A549 (cell line): Measurements from ENCODE around the gene NECTIN1. TPM values are rescaled to one million over a fixed set of nuclear protein-coding genes. Genes with fewer than 3 reads are reported as not detected.

Experiments used
- ATAC-seq, 2 experiments: fragments of 200-7000 bp in 1 of 2; fragments of >200 bp in 1 of 2; cut with Nextera tagmentation in 1 of 2; cut with Tn5 transposase in 1 of 2; 3 replicates each; pipeline versions ENCODE4 v1.8.0 to v1.9.1; 2018 to 2020; ENCODE audit warnings: mild to moderate bottlenecking in 1 of 2, moderate library complexity in 1 of 2
- CTCF ChIA-PET: fragments of 300-600 bp; sonication (Branson Sonifier 250); formaldehyde crosslinking; extraction: SDS; loops from one replicate; lab custom pipeline; 2021; ENCODE audit warnings: antibody characterized with exemption, inconsistent platforms; lab: Yijun Ruan, JAX
- POLR2A ChIA-PET: fragments of 350-600 bp; formaldehyde crosslinking; extraction: SDS; loops from one replicate; lab custom pipeline; 2021; ENCODE audit warnings: antibody characterized with exemption, inconsistent platforms; lab: Yijun Ruan, JAX
- DNase-seq, 2 experiments: peaks; one replicate each; pipeline versions ENCODE4 v3.0.0 to v3.0.0-alpha.2; 2011 to 2016; ENCODE audit warnings: low read depth in 1 of 2, low spot score in 1 of 2
- FAIRE-seq: peaks from 2 replicates; lab custom pipeline; 2011; peaks lifted over from hg19 to GRCh38; lab: Jason Lieb, UNC
- H3K27ac ChIP-seq, 2 experiments: fragments of >200 bp; sonication (Bioruptor Twin); formaldehyde crosslinking; 3 replicates each; pipeline ENCODE4 v1.5.1; 2016 to 2017
- H3K4me1 ChIP-seq: fragments of >200 bp; sonication (Bioruptor Twin); formaldehyde crosslinking; 3 replicates; pipeline ENCODE4 v1.6.1; 2016
- H3K4me2 ChIP-seq: fragments of >200 bp; sonication (Bioruptor Twin); formaldehyde crosslinking; 3 replicates; pipeline ENCODE4 v1.6.1; 2016
- H3K4me3 ChIP-seq: fragments of >200 bp; sonication (Bioruptor Twin); formaldehyde crosslinking; 3 replicates; pipeline ENCODE4 v1.5.1; 2016
- H3K9me3 ChIP-seq: fragments of >200 bp; sonication (Bioruptor Twin); formaldehyde crosslinking; 3 replicates; pipeline ENCODE4 v1.6.1; 2016
- CBX8 ChIP-seq: fragments of 200-600 bp; sonication (generic); IDR thresholded peaks from 2 replicates; pipeline ENCODE4 v1.6.1; 2016
- CHD2 ChIP-seq: fragments of 150-350 bp; IDR thresholded peaks from 2 replicates; pipeline ENCODE4 v1.6.1; 2014; ENCODE audit warnings: low read length; ENCODE audit not compliant: partially characterized antibody
- CHD4 ChIP-seq: fragments of 200-600 bp; sonication (generic); IDR thresholded peaks from 2 replicates; pipeline ENCODE4 v1.6.1; 2016; ENCODE audit warnings: antibody characterized with exemption, mild to moderate bottlenecking, borderline replicate concordance
- EHF ChIP-seq: fragments of 250-450 bp; sonication (Bioruptor Pico); IDR thresholded peaks from 2 replicates; pipeline ENCODE4 v1.5.0; 2020; ENCODE audit warnings: mild to moderate bottlenecking
- FOSL2 ChIP-seq, 2 experiments: fragments of 450-650 bp in 1 of 2; fragments of >200 bp in 1 of 2; sonication (Bioruptor Twin) in 1 of 2; formaldehyde crosslinking; IDR thresholded peaks; 2 replicates each; pipeline versions ENCODE4 v1.5.0 to v1.6.1; 2016 to 2020; ENCODE audit warnings: mild to moderate bottlenecking in 1 of 2, moderate library complexity in 1 of 2
- FOXS1 ChIP-seq: fragments of 250-450 bp; sonication (Bioruptor Pico); IDR thresholded peaks from 2 replicates; pipeline ENCODE4 v1.5.0; 2020; ENCODE audit warnings: mild to moderate bottlenecking, moderate library complexity
- GATA3 ChIP-seq: IDR thresholded peaks from 2 replicates; pipeline ENCODE4 v1.6.1; 2012; ENCODE audit warnings: borderline replicate concordance
- HDAC2 ChIP-seq: fragments of 200-600 bp; sonication (generic); IDR thresholded peaks from 2 replicates; pipeline ENCODE4 v1.6.1; 2016
- HEYL ChIP-seq: fragments of 250-450 bp; sonication (Bioruptor Pico); IDR thresholded peaks from 2 replicates; pipeline ENCODE4 v1.8.0; 2021; ENCODE audit warnings: mild to moderate bottlenecking, moderate library complexity
- HOXB13 ChIP-seq: fragments of 250-450 bp; sonication (Bioruptor Pico); IDR thresholded peaks from 2 replicates; pipeline ENCODE4 v1.5.0; 2020; ENCODE audit warnings: low read depth, mild to moderate bottlenecking, moderate library complexity
- HOXB5 ChIP-seq: fragments of 250-450 bp; sonication (Bioruptor Pico); IDR thresholded peaks from 2 replicates; pipeline ENCODE4 v1.5.0; 2020; ENCODE audit warnings: mild to moderate bottlenecking, moderate library complexity
- JUN ChIP-seq, 2 experiments: fragments of >200 bp; sonication (Bioruptor Twin); formaldehyde crosslinking; IDR thresholded peaks; 2 replicates in 1 of 2; 3 replicates in 1 of 2; pipeline ENCODE4 v1.6.1; 2016 to 2017
- KDM1A ChIP-seq: fragments of 200-600 bp; sonication (generic); IDR thresholded peaks from 2 replicates; pipeline ENCODE4 v1.6.1; 2016; ENCODE audit warnings: low read depth, mild to moderate bottlenecking
- NPAS2 ChIP-seq: fragments of 250-450 bp; sonication (Bioruptor Pico); IDR thresholded peaks from 2 replicates; pipeline ENCODE4 v1.8.0; 2022; ENCODE audit warnings: mild to moderate bottlenecking, moderate library complexity, borderline replicate concordance
- PHF8 ChIP-seq: fragments of 200-600 bp; sonication (generic); IDR thresholded peaks from 2 replicates; pipeline ENCODE4 v1.6.1; 2016; ENCODE audit warnings: low read depth, mild to moderate bottlenecking, antibody characterized with exemption, moderate library complexity, borderline replicate concordance
- POLR2A ChIP-seq: IDR thresholded peaks from 2 replicates; pipeline ENCODE4 v1.6.1; 2012; ENCODE audit warnings: mild to moderate bottlenecking, low read length
- RAD21 ChIP-seq, 2 experiments: fragments of >200 bp in 1 of 2; sonication (Bioruptor Twin) in 1 of 2; formaldehyde crosslinking in 1 of 2; IDR thresholded peaks in 1 of 2; conservative IDR thresholded peaks in 1 of 2; 2 replicates in 1 of 2; 3 replicates in 1 of 2; pipeline ENCODE4 v1.6.1; 2012 to 2018; ENCODE audit warnings: inconsistent platforms in 1 of 2
- RCOR1 ChIP-seq: fragments of 150-350 bp; IDR thresholded peaks from 2 replicates; pipeline ENCODE4 v1.6.1; 2014; ENCODE audit warnings: antibody characterized with exemption, low read length, low read depth
- RFX5 ChIP-seq: fragments of 450-650 bp; IDR thresholded peaks from 2 replicates; pipeline ENCODE4 v1.7.1; 2014; ENCODE audit warnings: antibody characterized with exemption, mild to moderate bottlenecking, moderate library complexity
- ZC3H11A ChIP-seq: fragments of 450-650 bp; IDR thresholded peaks from 2 replicates; pipeline ENCODE4 v1.6.1; 2014; ENCODE audit warnings: antibody characterized with exemption, mild to moderate bottlenecking
- WGBS: methylation state at CpG from one replicate; pipeline ENCODE4 v1.1.6; 2017; ENCODE audit errors: missing lambda C conversion rate; 5-methylcytosine and 5-hydroxymethylcytosine counted together
- polyA plus RNA-seq, 4 experiments: library from polyadenylated mRNA; depleted of rRNA in 3 of 4; stranded (reverse); fragments of >200 nt; fragmentation: RNase III in 1 of 4; extraction: RNeasy Plus Mini Kit Qiagen cat#74134 plus additional on column Dnase treatment in 1 of 4; gene quantifications; 2 replicates in 3 of 4; 3 replicates in 1 of 4; pipeline ENCODE4 v1.2.3, GENCODE V29; 2011 to 2017
- TF ChIP-seq, protein P1 (sequence below): IDR thresholded peaks from 2 replicates; pipeline ENCODE4 v1.6.1; 2012; ENCODE audit warnings: low read depth, borderline replicate concordance
- TF ChIP-seq, protein P2 (sequence below): IDR thresholded peaks from 2 replicates; pipeline ENCODE4 v1.6.1; 2012
- TF ChIP-seq, protein P3 (sequence below): IDR thresholded peaks from 2 replicates; pipeline ENCODE4 v1.6.1; 2012
- TF ChIP-seq, protein P4 (sequence below): fragments of 250-450 bp; sonication (Bioruptor Pico); IDR thresholded peaks from 2 replicates; pipeline ENCODE4 v1.5.0; 2021; ENCODE audit warnings: mild to moderate bottlenecking, moderate library complexity, borderline replicate concordance
- TF ChIP-seq, protein P5 (sequence below): fragments of 450-650 bp; IDR thresholded peaks from 2 replicates; pipeline ENCODE4 v1.6.1; 2014; ENCODE audit warnings: antibody characterized with exemption
- TF ChIP-seq, protein P6 (sequence below): fragments of 250-450 bp; sonication (Bioruptor Pico); IDR thresholded peaks from 2 replicates; pipeline ENCODE4 v1.5.0; 2020; ENCODE audit warnings: low read depth, mild to moderate bottlenecking, moderate library complexity

Gene NECTIN1
- polyA plus RNA-seq, 2 of the 4 experiments (the other 2 are of a cell fraction): 2.2 to 5.5 TPM

DNA sequence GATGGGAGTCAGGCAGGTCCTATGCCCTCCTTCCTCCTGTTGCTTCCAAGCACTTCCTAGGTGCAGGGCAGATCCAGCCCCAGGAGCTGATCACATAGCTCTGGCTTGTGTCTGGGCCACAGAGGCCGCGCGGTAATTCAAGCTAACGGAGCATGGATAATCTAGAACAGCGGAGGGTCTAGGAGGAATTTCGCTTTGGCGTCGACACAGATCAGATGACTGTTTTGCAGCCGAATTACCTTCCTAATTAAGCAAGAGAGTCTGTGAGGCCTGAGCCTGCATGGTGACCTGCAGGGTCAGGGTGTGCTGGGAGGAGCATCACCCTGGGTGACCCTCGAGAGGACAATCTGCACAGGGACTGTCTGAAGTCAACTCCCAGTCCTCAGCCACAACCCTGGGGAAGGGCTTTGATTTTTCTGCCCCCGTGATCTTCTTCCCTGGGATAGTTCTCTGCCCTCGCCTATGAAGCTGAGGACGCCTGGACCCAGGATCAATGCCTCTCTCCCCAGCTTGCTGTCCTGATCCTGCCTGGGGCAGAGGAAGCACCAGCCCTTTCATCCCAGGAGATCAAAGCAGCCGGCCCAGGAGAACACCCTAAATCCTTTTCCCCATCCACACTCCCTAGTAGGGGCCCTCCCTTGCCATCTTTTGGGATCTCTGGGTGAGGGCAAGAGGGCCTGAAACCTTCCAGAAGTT is 11.0 kb downstream of the NECTIN1 start:
- FAIRE-seq: no peak
- POLR2A ChIA-PET: no interaction called here
- CTCF ChIA-PET: interaction anchor here (1.3 kb wide), 1 partner anchor 12 kb away, joined by 4 read pairs; no protein-coding TSS in a partner anchor
- TF ChIP-seq RFX5 (no peak), CBX8 (no peak), RAD21 (conservative IDR thresholded peaks at IDR 0.05 in 1 of 2, IDR thresholded peaks at IDR 0.05 in 1 of 2) (no peak), HEYL (no peak), FOXS1 (CRISPR knock-in tag) (no peak), HOXB5 (CRISPR knock-in tag) (no peak), ZC3H11A (no peak), POLR2A (no peak), CHD2 (no peak), HDAC2 (no peak)
- TF ChIP-seq, protein P1, sequence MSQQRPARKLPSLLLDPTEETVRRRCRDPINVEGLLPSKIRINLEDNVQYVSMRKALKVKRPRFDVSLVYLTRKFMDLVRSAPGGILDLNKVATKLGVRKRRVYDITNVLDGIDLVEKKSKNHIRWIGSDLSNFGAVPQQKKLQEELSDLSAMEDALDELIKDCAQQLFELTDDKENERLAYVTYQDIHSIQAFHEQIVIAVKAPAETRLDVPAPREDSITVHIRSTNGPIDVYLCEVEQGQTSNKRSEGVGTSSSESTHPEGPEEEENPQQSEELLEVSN: no peak
- TF ChIP-seq, protein P2, sequence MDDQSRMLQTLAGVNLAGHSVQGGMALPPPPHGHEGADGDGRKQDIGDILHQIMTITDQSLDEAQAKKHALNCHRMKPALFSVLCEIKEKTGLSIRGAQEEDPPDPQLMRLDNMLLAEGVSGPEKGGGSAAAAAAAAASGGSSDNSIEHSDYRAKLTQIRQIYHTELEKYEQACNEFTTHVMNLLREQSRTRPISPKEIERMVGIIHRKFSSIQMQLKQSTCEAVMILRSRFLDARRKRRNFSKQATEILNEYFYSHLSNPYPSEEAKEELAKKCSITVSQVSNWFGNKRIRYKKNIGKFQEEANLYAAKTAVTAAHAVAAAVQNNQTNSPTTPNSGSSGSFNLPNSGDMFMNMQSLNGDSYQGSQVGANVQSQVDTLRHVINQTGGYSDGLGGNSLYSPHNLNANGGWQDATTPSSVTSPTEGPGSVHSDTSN: no peak
- TF ChIP-seq, protein P3, sequence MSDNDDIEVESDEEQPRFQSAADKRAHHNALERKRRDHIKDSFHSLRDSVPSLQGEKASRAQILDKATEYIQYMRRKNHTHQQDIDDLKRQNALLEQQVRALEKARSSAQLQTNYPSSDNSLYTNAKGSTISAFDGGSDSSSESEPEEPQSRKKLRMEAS: no peak
- H3K4me3 ChIP-seq: no peak overlapping the region
- 92% methylated on average over 13 of the region's 14 CpGs for WGBS
- H3K4me2 ChIP-seq: no peak overlapping the region
- H3K27ac ChIP-seq: no peak overlapping the region
- H3K4me1 ChIP-seq: peaks cover 10% of the 10 kb centered on the region
- DNase-seq: no peak
- ATAC-seq: no peak
- no peaks in the 10 kb centered on the region for H3K9me3 ChIP-seq

DNA sequence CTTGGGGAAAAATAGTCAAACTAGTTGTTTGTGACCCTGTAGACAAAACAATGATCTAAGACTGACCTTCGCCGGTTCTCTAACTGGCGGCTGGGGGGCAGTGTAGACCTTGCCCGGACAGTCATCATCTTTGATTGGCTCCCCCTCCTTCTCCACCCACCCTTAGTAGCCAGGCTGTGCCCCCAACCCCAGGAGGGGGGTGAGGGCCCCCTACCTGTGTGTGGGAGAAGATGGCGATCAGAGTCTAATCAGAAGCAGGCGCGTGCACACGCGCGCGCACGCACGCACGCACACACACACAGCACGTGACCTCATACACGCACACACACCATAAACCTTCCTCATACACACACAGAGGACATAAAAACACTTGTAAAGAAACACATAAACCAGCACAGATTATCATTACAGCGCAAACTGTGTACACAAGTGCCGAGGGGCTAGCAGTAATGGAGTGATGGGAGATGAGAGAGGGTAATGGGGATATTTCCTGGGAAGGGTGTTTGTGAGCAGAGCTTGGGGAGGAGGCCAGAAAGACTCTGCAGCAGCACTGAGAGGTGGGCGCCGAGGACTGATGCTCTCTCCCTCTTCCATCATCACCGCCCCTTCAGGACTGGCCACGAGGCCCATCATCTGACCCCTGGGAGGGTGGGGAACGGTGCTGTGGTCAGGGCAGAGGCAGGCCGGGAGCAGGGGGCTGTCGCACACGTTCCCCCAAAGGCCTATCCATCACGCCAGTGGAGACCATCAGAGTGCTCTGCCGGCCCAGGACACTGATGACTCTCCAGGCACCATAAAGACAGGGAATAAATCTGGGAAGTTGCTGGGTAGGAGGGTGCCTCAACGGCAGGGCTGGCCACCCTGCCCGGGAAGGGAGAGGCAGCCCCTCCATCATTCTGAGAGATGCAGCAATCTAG is 12.2 kb downstream of the NECTIN1 start:
- no peak overlapping the region for H3K4me2 ChIP-seq
- no peaks in the 10 kb centered on the region for H3K9me3 ChIP-seq
- CTCF ChIA-PET: interaction anchor here (1.3 kb wide), 1 partner anchor 13 kb away, joined by 4 read pairs; no protein-coding TSS in a partner anchor
- H3K4me1 ChIP-seq: peaks cover 18% of the 10 kb centered on the region
- no peak overlapping the region for H3K4me3 ChIP-seq
- TF ChIP-seq GATA3: no peak
- TF ChIP-seq RCOR1: no peak
- no peak for TF ChIP-seq EHF (CRISPR knock-in tag)
- no peak for TF ChIP-seq JUN (IDR thresholded peaks at IDR 0.05)
- TF ChIP-seq CHD4: no peak
- no peak for TF ChIP-seq NPAS2 (CRISPR knock-in tag)
- no peak for TF ChIP-seq HOXB13 (CRISPR knock-in tag)
- TF ChIP-seq RFX5: no peak
- TF ChIP-seq, all 56 proteins: peak for 0
- POLR2A ChIA-PET: no interaction called here
- ATAC-seq: no peak
- 93% methylated on average over 23 of the region's 30 CpGs for WGBS
- FAIRE-seq: no peak
- no peak overlapping the region for H3K27ac ChIP-seq
- DNase-seq: no peak

DNA sequence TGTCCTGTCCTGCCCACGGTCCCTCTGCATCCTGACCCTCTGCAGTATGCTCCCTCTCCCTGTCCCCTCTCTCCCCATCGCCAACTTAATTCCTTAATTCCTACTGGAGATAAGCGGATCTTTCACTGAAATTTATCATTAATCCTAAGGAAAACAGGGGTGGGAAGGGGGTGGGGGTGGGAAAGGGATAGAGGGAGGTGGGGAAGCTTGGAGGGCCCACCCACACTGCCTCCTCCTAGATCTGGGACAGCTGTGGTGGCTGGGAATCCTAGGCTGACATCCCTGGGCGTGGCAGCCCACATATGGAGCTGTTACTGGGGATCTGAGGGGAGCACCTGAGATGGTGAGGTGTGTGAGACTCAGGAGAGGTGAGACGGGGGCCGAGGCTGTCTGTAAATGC is 14.4 kb downstream of the NECTIN1 start:
- no peak for FAIRE-seq
- CTCF ChIA-PET: interaction anchor here (1.0 to 3.6 kb wide), 3 partner anchors 16 to 394 kb away, joined by 3 to 15 read pairs (median 4); no protein-coding TSS in a partner anchor
- TF ChIP-seq, protein P4, sequence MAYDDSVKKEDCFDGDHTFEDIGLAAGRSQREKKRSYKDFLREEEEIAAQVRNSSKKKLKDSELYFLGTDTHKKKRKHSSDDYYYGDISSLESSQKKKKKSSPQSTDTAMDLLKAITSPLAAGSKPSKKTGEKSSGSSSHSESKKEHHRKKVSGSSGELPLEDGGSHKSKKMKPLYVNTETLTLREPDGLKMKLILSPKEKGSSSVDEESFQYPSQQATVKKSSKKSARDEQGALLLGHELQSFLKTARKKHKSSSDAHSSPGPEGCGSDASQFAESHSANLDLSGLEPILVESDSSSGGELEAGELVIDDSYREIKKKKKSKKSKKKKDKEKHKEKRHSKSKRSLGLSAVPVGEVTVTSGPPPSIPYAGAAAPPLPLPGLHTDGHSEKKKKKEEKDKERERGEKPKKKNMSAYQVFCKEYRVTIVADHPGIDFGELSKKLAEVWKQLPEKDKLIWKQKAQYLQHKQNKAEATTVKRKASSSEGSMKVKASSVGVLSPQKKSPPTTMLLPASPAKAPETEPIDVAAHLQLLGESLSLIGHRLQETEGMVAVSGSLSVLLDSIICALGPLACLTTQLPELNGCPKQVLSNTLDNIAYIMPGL (CRISPR knock-in tag): no peak
- TF ChIP-seq RAD21 (conservative IDR thresholded peaks at IDR 0.05 in 1 of 2, IDR thresholded peaks at IDR 0.05 in 1 of 2): no peak
- TF ChIP-seq HEYL: no peak
- no peak for TF ChIP-seq PHF8
- TF ChIP-seq GATA3: no peak
- TF ChIP-seq KDM1A: no peak
- no peak for TF ChIP-seq FOSL2 (IDR thresholded peaks at IDR 0.05)
- TF ChIP-seq FOSL2 (CRISPR knock-in tag; IDR thresholded peaks at IDR 0.05): no peak
- TF ChIP-seq, protein P5, sequence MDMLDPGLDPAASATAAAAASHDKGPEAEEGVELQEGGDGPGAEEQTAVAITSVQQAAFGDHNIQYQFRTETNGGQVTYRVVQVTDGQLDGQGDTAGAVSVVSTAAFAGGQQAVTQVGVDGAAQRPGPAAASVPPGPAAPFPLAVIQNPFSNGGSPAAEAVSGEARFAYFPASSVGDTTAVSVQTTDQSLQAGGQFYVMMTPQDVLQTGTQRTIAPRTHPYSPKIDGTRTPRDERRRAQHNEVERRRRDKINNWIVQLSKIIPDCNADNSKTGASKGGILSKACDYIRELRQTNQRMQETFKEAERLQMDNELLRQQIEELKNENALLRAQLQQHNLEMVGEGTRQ: no peak
- TF ChIP-seq, protein P6, sequence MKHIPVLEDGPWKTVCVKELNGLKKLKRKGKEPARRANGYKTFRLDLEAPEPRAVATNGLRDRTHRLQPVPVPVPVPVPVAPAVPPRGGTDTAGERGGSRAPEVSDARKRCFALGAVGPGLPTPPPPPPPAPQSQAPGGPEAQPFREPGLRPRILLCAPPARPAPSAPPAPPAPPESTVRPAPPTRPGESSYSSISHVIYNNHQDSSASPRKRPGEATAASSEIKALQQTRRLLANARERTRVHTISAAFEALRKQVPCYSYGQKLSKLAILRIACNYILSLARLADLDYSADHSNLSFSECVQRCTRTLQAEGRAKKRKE (CRISPR knock-in tag): no peak
- TF ChIP-seq JUN (IDR thresholded peaks at IDR 0.05): no peak

More for the DNA sequence above, 14.4 kb downstream of the NECTIN1 start:
- POLR2A ChIA-PET: interaction anchor here (1.3 kb wide), 1 partner anchor 15 kb away, joined by 4 read pairs; the partner anchor contains the start of gene NECTIN1
- DNase-seq: no peak
- Histone ChIP-seq H3K9me3 (no peaks in the 10 kb centered on the region), H3K4me3 (no peak overlapping the region), H3K27ac (no peak overlapping the region), H3K4me1 (peaks cover 18% of the 10 kb centered on the region), H3K4me2 (no peak overlapping the region)
- 78% methylated on average over 6 of the region's 6 CpGs for WGBS
- no peak for ATAC-seq
